ENCODE data around the gene FAM118B.
A peak's percentile ranks its signal among the peaks of the same experiment; 100 is the strongest.

DNA sequence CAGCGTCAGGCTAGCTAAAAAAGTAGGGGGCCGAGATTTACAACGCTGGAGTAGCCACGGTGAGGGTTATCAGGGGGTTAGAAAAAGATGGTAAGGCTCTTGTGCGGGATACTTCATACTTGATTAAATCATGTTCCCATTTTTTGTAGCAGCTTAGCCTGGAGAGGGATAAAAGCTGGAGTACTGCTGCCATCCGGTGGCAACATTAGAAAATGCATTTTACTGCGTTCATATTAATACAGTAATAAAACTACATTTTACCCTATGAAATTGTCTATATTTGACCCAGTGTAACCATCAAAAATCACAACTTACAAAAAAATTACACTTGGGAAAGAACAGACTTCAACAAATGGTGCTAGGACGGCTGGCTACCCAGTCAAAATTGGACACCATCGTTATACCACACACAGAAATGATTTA is 17.4 kb upstream of the FAM118B start:
- TF ChIP-seq POLR2A (IDR thresholded peaks at IDR 0.05) = no peak
- TF ChIP-seq, protein P1, sequence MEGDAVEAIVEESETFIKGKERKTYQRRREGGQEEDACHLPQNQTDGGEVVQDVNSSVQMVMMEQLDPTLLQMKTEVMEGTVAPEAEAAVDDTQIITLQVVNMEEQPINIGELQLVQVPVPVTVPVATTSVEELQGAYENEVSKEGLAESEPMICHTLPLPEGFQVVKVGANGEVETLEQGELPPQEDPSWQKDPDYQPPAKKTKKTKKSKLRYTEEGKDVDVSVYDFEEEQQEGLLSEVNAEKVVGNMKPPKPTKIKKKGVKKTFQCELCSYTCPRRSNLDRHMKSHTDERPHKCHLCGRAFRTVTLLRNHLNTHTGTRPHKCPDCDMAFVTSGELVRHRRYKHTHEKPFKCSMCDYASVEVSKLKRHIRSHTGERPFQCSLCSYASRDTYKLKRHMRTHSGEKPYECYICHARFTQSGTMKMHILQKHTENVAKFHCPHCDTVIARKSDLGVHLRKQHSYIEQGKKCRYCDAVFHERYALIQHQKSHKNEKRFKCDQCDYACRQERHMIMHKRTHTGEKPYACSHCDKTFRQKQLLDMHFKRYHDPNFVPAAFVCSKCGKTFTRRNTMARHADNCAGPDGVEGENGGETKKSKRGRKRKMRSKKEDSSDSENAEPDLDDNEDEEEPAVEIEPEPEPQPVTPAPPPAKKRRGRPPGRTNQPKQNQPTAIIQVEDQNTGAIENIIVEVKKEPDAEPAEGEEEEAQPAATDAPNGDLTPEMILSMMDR (IDR thresholded peaks at IDR 0.05) = peak; percentile 45 to 70
